ENCODE measurements around the gene RBCK1.
"Not testable (repeated sequence)": the region's sequence is repeated elsewhere in the genome, so short reads cannot be mapped to it uniquely, and the experiment has no call there.

RBCK1 gene

DNA sequence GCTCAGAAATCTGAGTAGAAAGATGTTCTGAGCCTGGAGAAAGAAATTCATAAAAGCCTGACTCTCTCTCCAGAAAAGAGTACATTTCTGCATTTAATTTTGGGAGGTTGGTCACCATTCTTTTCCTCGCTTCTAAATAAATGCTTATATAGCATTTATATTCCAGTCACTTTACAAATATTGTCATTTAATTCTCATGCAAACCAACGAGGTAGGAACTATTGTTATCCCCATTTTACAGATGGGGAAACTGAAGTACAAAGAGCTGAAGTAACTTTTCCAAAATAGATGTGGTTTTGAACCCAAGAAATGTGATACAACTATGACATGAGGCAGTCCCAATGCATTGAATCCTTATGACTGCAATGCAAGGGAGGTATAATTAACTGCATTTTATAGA is 32.0 kb upstream of the RBCK1 start:
- no peak for DNase-seq (ENCODE audit: low read depth)

- no peak for DNase-seq (ENCODE audit: low read depth)
Measured at GRCh38 chr20:376750-377149, 31.3 kb upstream of the RBCK1 start.

DNA sequence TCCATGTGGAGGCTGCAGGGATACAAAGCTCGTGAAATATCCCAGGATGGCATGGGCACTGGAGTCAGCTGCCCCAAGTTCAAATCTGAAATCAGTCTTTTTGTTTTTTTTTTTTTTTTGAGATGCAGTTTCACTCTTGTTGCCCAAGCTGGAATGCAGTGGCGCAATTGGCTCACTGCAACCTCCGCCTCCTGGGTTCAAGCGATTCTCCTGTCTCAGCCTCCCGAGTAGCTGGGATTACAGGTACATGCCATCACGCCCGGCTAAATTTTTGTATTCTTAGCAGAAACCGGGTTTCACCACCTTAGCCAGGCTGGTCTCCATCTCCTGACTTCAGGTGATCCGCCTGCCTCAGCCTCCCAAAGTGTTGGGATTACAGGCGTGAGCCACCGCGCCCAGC is 30.5 kb upstream of the RBCK1 start:
- DNase-seq (ENCODE audit: low read depth) = not testable (repeated sequence)

GRCh38 chr20:378961-379336 is 29.1 kb upstream of the RBCK1 start:
- no peak for DNase-seq (ENCODE audit: low read depth)

- peak; percentile 62 for DNase-seq (ENCODE audit: low read depth)
Measured at GRCh38 chr20:380763-381580, 27.1 kb upstream of the RBCK1 start.

GRCh38 chr20:381581-382290 is 26.4 kb upstream of the RBCK1 start:
- DNase-seq (ENCODE audit: low read depth) = peak; percentile 69

DNA sequence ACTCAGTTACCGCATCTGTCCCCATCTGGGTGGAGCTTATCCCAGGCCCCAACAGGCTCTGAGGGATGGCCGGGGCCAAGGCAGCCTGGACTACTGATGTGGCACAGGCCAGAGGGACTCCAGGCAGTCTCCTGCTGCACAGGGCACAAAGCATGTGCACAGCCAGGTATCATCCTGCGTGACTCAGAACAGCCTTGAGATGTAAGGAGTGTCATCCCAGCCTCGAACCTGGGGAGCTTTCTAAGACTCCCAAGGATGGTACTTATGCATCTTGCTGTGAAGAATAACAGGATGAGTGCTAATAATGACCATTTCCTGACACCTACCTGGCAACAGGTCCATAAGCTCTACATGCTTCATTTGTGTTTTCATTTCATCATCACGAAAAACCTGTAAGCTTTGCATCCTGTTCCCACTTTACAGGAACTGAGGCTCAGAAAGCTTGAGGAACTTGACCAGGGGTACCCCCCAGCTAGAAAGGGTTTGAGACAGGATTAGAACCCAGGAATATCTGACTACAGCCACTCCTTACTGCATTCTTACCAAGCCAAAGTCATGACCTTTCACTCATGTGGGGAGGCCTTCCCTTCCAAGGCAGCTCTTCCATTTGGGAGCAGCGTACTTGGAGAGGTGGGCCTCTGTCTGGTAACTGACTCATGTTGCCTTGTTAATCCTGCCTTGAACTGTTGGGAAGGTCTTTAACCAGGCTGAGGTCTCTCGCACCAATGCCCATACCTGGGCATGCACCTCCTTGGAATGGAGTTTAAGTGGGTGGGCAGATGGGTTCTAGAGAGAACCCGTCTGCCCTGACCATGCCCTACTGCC is 25.6 kb upstream of the RBCK1 start:
- no peak for DNase-seq (ENCODE audit: low read depth)

DNA sequence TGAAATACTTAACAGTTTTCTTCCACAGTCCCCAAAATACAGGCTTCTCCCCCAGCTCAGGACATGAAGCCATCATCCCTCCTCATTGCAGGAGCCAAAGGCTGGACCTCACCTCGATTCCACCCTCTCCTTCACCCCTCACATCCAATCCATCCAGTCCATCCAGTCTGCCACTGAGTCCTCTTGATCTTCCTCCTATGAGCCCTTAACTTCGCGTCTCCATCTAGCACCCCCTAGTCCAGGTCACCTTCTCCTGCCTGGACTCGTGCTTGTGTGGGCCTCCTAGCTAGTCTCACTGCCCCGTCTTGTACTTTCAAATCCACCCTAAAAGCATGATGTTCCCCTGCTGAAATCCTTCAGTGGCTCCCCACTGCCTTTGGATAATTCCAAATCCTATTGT is 24.2 kb upstream of the RBCK1 start:
- no peak for DNase-seq (ENCODE audit: low read depth)

DNA sequence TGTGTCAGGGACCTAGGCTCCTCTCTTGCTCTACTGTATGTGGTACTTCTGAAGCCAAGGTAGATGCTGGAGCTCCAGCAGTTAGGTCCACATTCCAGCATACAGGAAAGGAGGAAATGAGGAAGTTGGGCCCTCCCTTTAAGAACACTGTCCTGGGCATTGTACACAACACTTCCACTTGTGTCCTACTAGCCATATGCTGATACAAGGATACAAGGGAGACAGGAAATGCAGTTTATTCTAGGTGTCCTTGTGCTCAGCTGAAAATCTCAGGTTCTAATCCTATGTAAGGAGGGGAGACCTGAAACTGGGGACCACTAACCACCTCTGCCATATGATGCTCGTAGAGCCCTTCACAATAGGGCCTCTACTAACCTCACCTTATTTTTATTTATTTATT is 23.4 kb upstream of the RBCK1 start:
- DNase-seq (ENCODE audit: low read depth) = no peak

DNA sequence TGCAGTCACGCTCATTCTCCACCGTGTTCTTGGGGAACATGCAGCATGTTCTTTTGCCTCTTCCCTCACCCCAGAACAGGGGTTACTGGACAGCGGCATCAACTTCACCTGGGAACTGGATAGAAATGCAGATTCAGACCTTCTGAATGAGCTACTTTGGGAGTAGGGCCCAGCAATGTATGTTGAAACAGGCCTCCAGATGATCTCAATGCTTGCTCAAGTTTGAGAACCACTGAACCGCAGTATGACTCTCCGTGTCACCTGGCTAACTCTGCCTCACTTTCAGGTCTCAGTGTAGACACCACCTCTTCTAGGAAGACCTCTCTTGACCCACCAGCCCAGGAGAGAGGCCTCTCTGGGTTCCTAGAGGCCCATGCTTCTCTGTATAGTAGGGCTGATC is 22.7 kb upstream of the RBCK1 start:
- no peak for DNase-seq (ENCODE audit: low read depth)

DNA sequence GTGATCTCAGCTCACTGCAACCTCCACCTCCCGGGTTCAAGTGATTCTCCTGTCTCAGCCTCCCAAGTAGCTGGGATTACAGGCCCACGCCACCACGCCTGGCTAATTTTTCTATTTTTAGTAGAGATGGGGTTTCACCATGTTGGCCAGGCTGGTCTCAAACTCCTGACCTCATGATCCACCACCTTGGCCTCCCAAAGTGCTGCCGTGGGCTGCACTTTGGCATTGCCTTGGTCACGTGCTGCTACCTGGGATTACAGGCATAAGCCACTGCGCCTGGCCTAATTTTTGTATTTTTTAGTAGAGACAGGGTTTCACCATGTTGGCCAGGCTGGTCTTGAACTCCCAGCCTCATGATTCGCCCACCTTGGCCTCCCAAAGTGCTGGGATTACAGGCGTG is 21.5 kb upstream of the RBCK1 start:
- DNase-seq (ENCODE audit: low read depth) = not testable (repeated sequence)

- no peak for DNase-seq (ENCODE audit: low read depth)
Measured at GRCh38 chr20:387520-387919, 20.6 kb upstream of the RBCK1 start.

GRCh38 chr20:388034-388994 is 19.8 kb upstream of the RBCK1 start:
- DNase-seq (ENCODE audit: low read depth) = no peak

DNA sequence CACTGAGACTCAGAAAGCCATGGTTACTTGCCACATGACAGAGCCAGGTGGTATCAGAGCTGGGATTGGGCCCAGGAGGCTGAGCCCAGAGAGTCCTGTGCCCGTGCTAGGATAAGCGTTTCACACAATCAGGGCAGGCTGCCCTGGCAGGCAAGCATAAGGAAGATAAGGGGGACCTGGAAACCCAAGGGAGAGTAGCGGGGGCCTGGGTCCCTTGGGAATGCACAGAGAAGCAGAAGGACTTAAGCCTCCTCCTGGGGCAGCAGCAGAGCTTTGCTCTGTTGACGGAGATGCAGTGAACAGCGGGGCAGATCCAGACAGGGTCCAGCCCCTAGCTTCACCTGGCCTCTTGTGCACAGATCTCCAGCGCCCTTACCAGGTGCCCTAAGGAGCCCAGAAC is 18.9 kb upstream of the RBCK1 start:
- no peak for DNase-seq (ENCODE audit: low read depth)

GRCh38 chr20:391041-391711 is 16.9 kb upstream of the RBCK1 start:
- DNase-seq (ENCODE audit: low read depth) = no peak

DNA sequence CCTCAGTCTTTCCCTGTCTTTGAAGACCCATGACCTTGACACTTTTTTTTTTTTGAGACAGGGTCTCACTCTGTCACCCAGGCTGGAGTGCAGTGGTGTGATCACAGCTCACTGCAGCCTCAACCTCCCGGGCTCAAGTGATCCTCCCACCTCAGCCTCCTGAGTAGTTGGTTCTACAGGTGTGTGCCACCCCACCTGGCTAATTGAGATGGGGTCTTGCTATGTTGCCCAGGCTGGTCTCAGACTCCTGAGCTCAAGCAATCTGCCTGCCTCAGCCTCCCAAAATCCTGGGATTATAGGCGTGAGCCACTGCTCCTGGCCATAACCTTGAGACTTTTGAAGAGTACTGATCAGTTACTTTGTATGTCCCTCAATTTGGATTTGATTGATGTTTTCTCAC is 14.8 kb upstream of the RBCK1 start:
- DNase-seq (ENCODE audit: low read depth) = not testable (repeated sequence)

- DNase-seq (ENCODE audit: low read depth) = no peak
Measured at GRCh38 chr20:396252-396618, 11.9 kb upstream of the RBCK1 start.

GRCh38 chr20:396619-397431 is 11.3 kb upstream of the RBCK1 start:
- DNase-seq (ENCODE audit: low read depth) = no peak

- DNase-seq (ENCODE audit: low read depth) = no peak
Measured at GRCh38 chr20:397432-398237, 10.5 kb upstream of the RBCK1 start.
